NCI-H2227 (cell line): ENCODE measurements around the gene IGF2BP2.
"Not testable (repeated sequence)": the region's sequence is repeated elsewhere in the genome, so short reads cannot be mapped to it uniquely, and the experiment has no call there.

ENCODE experiments used
- DNase-seq: peaks from one replicate; lab custom pipeline; 2025; ENCODE audit not compliant: unreplicated experiment; lab: John Stamatoyannopoulos, UW

IGF2BP2 gene

DNA sequence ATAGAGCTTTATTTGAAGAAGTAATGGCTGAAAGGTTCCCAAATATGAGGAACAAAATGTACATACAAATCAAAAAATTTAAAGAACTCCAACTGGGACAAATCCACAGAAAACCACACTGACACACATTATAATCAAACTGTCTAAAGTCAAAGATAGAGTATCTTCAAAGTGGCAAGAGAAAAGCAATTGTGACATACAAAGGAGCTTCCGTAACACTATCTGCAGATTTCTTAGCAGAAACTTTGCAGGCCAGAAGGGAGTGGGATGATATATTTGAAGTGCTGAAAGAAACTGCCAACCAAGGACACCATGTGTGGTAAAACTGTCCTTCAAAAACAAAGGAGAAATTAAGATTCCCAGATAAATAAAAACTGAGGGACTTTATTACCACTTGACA is 146.8 kb downstream of the IGF2BP2 start:
- DNase-seq = no peak

DNA sequence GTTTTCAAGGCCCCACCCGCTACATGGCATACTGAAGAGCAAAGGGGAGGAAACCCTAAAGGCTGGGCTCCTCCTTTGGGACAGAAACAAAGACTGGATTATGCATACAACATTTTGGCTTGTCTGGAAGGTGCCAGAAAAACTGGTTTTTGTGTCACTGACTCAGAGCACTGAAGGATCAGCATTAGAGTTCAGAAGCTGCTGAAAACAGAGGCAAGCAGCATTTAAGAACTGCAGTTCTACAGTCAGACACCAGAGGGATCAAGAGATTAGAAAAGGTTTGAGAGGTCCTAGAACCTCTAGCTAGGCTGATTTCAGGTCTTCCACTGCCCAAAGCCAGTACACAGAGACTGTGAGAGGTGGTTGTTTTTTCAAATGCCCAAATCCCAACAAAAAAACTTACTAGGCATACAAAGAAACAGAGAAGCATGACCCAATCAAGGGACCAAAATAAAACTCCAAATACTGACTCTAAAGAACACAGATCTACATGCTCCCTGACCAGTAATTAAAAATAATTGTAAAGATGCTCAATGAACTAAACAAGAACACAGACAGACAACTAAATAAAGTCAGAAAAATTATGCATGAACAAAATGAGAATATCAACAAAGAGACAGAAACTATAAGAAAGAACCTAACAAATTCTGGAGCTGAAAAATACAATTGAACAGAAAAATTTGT is 147.6 kb downstream of the IGF2BP2 start:
- peak; percentile 37 for DNase-seq

GRCh38 chr3:185667574-185667973 is 157.3 kb downstream of the IGF2BP2 start:
- no peak for DNase-seq

GRCh38 chr3:185663929-185664328 is 160.9 kb downstream of the IGF2BP2 start:
- no peak for DNase-seq

GRCh38 chr3:185661772-185662171 is 163.1 kb downstream of the IGF2BP2 start:
- no peak for DNase-seq

DNA sequence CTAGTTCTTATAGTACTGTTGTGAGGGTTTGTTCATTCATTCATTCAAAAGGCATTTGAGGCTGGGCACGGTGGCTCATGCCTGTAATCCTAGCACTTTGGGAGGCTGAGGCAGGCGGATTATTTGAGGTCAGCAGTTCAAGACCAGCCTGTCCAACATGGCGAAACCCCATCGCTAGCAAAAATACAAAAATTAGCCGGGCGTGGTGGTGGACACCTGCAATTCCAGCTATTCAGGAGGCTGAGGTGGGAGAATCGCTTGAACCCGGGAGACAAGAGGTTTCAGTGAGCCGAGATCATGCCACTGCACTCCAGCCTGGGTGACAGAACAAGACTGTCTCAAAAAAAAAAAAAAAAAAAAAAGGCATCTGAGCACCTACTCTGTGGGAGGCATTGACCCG is 163.5 kb downstream of the IGF2BP2 start:
- not testable (repeated sequence) for DNase-seq

DNA sequence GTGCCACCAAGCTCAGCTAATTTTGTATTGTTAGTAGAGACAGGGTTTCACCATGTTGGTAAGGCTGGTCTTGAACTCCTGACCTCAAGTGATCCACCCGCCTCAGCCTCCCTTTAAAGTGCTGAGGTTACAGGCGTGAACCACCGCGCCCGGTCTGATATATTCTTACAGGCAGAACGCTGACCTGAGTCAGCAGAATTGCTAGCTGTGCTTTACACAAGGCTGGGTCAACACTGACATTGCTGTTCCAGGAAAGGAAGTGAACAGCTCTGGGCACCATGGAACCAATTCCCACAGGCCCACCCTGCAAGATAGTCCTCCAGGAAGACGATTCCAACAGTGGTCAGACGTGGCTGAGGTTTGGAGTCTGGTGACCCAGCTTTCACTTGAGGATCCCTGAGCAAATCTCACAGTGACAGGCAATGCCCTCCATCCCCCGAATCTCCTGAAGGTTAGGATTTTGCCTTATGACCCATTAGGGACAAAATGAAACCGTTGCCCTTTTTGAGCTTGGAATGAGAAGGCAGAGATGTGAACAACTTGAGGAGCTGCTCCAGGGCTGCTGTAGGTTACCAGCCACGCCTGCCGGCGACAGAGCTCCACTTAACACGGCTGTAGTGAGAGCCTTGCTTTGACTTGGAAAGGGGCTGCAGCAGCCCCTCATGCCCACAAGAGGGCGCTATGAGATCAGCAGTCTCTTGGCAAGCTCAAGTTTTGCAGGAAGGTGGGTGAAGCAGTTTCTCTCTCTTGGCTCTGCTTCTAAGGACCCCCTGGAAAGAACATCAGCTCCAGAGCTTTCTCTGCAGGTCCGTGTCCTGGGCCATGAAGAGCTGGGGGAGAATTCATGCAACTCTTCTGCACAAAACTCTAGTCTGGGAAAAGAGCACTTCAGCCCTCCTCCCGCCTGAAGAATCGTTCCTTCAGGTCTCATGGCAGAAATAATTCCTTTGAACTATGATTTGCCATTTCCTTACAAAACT is 164.6 kb downstream of the IGF2BP2 start:
- DNase-seq = peak; percentile 93

DNA sequence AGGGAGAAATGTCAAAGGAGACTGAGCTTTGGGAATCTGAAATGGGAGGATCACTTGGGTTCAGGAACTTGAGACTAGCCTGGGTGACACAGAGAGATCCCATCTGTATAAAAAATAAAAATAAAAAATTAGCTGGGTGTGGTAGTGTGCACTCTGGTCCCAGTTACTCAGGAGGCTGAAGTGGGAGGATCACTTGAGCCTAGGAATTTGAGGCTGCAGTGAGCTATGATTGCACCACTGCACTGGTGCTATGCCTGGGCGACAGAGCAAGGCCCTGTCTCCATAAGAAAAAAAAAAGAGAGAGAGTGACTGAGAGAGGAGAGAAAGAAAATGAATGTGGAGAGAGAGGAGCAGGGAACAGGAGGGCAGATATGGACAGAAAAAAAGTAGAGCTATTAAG is 165.9 kb downstream of the IGF2BP2 start:
- DNase-seq = no peak

GRCh38 chr3:185658504-185658912 is 166.3 kb downstream of the IGF2BP2 start:
- DNase-seq = no peak

DNA sequence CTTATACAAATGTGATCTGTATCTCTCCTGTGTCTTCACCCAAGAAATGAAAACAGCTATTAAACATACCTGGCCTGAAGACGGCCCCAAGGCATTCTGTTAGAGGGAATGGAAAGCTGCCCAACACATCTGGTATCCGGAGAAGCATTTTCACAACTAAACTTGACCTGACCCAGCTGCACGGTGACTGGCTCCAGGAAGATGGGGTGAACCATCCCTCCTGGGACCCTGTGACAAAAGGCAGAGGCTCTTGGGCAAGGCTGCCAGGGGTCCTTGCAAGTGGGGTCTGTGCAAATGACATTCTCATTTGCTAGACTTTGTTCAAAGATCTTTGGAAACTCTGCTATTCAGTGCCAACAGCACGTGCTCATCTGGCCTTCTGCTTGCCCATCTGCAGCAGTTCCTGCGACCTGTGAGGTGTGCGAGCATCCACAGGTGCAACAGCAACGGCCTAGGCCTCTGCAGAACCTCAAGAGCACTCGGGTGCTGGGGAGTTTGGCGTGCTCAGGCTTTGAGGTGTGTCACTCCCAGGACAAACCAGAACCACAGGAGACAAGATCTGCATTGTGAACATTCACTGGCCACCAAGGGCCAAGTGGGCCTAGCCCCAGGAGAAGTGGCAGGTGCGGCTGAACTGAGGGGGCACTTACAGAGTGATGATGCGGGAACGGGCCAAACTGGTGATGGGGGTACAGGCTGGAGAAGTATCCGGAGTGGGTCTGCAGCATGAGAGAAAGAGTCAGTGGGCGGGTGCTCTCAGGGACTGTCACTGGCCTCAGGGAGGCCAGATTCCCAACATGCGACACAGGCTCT is 166.9 kb downstream of the IGF2BP2 start:
- no peak for DNase-seq

DNA sequence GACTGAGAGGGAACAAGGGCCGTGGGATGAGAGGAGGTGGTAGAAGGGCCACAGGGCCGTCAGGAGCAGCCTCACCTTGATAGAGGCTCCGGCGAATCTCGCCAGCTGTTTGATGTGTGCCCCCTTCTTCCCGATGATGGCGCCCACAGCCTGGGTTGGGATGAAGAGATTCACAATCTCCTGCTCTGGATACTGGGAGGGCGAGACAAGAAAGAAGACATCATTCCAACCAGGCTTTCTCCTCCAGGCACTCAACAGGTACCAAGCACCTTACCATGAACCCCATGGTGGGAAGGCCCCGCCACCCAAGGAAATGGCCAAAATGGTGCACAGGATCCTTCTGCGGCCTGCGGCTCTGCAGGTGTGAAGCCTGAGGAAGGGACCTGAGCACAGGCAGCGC is 167.6 kb downstream of the IGF2BP2 start:
- DNase-seq = no peak

DNA sequence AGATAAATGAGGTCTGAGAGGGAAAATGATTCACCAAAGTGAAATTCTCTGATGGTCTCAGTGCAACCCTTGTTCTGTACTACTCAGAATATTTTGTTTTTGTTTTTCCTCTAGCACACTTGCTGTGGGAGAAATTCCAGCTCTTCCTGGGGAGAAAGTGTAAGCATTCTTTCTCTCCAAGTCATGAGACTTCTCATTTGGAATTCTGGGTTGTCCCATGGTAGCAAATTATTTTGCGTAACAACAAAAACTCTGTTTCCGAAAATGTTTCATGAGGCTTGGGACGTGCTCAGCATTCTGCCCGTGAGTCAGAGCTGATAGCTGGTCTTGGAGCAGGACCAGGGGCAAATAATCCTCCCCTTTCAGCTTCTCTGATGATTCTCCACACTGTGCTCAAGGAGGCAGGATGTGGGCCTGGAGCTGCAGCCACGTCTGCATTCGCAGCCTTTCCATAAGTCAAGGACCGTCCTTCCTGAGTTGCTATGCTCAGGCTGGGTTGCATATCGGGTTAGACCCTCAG is 168.5 kb downstream of the IGF2BP2 start:
- no peak for DNase-seq

GRCh38 chr3:185655426-185656320 is 169.2 kb downstream of the IGF2BP2 start:
- no peak for DNase-seq

- no peak for DNase-seq
These were observed 170.1 kb downstream of the IGF2BP2 start for GRCh38 chr3:185654758-185655145.

- no peak for DNase-seq
These were observed 170.7 kb downstream of the IGF2BP2 start for GRCh38 chr3:185653949-185654757.

DNA sequence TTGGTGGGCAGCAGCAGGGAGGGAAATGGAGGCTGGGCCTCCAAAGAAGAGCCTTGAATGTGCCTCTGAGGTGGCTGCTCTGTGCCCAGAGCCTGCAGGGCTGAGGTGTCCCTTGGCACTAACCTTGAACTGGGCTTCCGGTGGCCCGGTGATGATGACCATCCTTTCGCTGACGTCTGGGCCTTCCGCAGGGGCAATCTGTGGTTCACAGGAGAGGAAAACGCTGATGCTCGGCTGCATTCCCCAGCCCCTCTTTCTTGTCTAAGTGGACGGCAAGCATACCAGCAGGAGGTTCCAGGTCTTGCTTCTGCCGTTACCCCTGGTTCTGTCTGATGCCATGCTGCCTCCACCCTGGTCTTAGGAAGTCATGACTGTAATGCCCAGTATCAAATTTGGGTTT is 172.9 kb downstream of the IGF2BP2 start:
- DNase-seq = no peak

DNA sequence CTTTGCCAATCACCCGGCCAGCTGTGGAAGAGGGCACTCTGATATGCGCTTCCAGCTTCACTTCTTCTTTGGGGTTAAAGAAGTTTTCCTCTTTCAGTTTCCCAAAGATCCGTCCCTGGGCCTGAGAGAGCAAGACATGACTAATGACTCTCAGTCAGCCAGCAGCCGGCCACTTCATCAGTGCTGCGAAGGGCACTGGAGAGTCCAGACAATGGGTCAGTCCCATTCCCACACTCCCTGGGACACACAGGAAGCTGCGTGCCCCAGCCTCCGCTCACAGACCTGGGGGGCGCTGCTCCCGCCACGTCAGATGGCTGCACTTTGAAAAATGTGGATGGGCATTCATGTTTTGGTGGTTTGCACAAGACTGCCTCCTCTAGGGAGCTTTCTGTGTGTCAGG is 175.4 kb downstream of the IGF2BP2 start:
- no peak for DNase-seq

DNA sequence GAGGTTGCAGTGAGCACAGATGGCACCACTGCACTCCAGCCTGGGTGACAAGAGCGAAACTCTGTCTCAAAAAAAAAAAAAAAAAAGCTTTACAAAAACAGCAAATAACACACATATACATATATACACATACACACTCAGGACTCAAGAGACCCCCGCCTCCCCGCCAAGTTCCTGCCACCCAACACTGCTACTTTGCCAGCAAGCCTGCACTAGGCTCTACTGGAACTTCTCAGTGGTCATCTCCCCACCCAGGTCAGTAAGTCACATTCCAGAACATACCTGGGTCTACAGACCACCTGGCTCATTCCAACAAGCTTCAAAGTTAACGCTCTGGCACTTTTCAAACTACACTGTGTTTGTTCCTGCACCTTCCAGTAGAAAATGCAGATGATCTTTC is 176.4 kb downstream of the IGF2BP2 start:
- no peak for DNase-seq

GRCh38 chr3:185647880-185648210 is 177.0 kb downstream of the IGF2BP2 start:
- no peak for DNase-seq
